IMR-90 (cell line): ENCODE data around the gene LRRC70. TPM values are rescaled to one million over a fixed set of nuclear protein-coding genes. Genes with fewer than 3 reads are reported as not detected.
A peak's percentile ranks its signal among the peaks of the same experiment; 100 is the strongest.

Experiments
- ATAC-seq: fragments of 200-7000 bp; cut with Tn5 transposase; 2 replicates; pipeline ENCODE4 v1.9.1; 2020; ENCODE audit warnings: low read depth, mild to moderate bottlenecking, moderate library complexity
- Bru-seq: library from RNA; stranded (reverse); fragments of 400-500 nt; gene quantifications from one replicate; lab custom pipeline; 2021; lab: Mats Ljungman, UMichigan
- BruChase-seq, 2 experiments: library from RNA; stranded (reverse); fragments of 400-500 nt; gene quantifications; one replicate each; lab custom pipeline; 2021; lab: Mats Ljungman, UMichigan
- BruUV-seq: library from RNA; stranded (reverse); fragments of 400-500 nt; replicated peaks from 2 replicates; lab custom pipeline; 2021; lab: Mats Ljungman, UMichigan
- CTCF ChIA-PET: fragments of 300-600 bp; formaldehyde crosslinking; extraction: SDS; loops from one replicate; lab custom pipeline; 2021; ENCODE audit warnings: antibody characterized with exemption; lab: Yijun Ruan, JAX
- POLR2A ChIA-PET: fragments of 300-600 bp; sonication (Branson Sonifier 250); formaldehyde crosslinking; loops from one replicate; lab custom pipeline; 2022; ENCODE audit warnings: antibody characterized with exemption; ENCODE audit not compliant: unreplicated experiment; lab: Charles Lee
- DNase-seq: peaks from one replicate; pipeline ENCODE4 v3.0.0; 2013
- H2AFZ ChIP-seq: replicated peaks from 2 replicates; pipeline ENCODE3; 2013; ENCODE audit warnings: low read length, mild to moderate bottlenecking; ENCODE audit not compliant: poor library complexity
- H2AK5ac ChIP-seq: 2 replicates; pipeline ENCODE4 v1.6.1; 2013; ENCODE audit warnings: low read depth, low read length, inconsistent platforms
- H2AK9ac ChIP-seq: replicated peaks from 2 replicates; pipeline ENCODE3; 2013; ENCODE audit warnings: mild to moderate bottlenecking, low read depth, low read length, moderate library complexity; ENCODE audit not compliant: poor library complexity
- H2BK120ac ChIP-seq: 2 replicates; pipeline ENCODE4 v1.6.1; 2013; ENCODE audit warnings: low read depth, low read length, inconsistent platforms
- H2BK15ac ChIP-seq: 3 replicates; pipeline ENCODE4 v1.6.1; 2013; ENCODE audit warnings: low read depth, low read length, inconsistent platforms
- H2BK20ac ChIP-seq: 2 replicates; pipeline ENCODE4 v1.6.1; 2013; ENCODE audit warnings: low read depth, mild to moderate bottlenecking, inconsistent platforms, low read length, moderate library complexity
- H2BK5ac ChIP-seq: 2 replicates; pipeline ENCODE4 v1.6.1; 2013; ENCODE audit warnings: mild to moderate bottlenecking, low read depth, low read length, inconsistent platforms; ENCODE audit not compliant: poor library complexity, severe bottlenecking
- H3K14ac ChIP-seq: replicated peaks from 2 replicates; pipeline ENCODE4 v1.6.1; 2013; ENCODE audit warnings: low read depth, low read length, inconsistent platforms
- H3K18ac ChIP-seq: 2 replicates; pipeline ENCODE4 v1.6.1; 2013; ENCODE audit warnings: low read depth, low read length, control low read depth
- H3K23ac ChIP-seq: 2 replicates; pipeline ENCODE4 v1.6.1; 2013; ENCODE audit warnings: low read depth, low read length, inconsistent platforms
- H3K27ac ChIP-seq: 2 replicates; pipeline ENCODE4 v1.5.1; 2013; ENCODE audit warnings: mild to moderate bottlenecking, control low read depth, low read length; ENCODE audit not compliant: insufficient read depth
- H3K27me3 ChIP-seq: 2 replicates; pipeline ENCODE4 v1.6.1; 2013; ENCODE audit warnings: low read length; ENCODE audit not compliant: control insufficient read depth, insufficient read depth
- H3K36me3 ChIP-seq: 2 replicates; pipeline ENCODE4 v1.6.1; 2013; ENCODE audit warnings: low read length, mixed read lengths; ENCODE audit not compliant: control insufficient read depth, insufficient read depth
- H3K4ac ChIP-seq: 2 replicates; pipeline ENCODE4 v1.6.1; 2013; ENCODE audit warnings: low read depth, low read length, inconsistent platforms
- H3K4me1 ChIP-seq: 2 replicates; pipeline ENCODE4 v1.6.1; 2013; ENCODE audit warnings: low read length, mixed read lengths; ENCODE audit not compliant: control insufficient read depth, insufficient read depth
- H3K4me2 ChIP-seq: 2 replicates; pipeline ENCODE4 v1.6.1; 2013; ENCODE audit warnings: low read depth, mild to moderate bottlenecking, control low read depth, low read length, moderate library complexity
- H3K4me3 ChIP-seq: 2 replicates; pipeline ENCODE4 v1.5.1; 2013; ENCODE audit warnings: low read depth, mild to moderate bottlenecking, control low read depth, low read length, moderate library complexity; ENCODE audit not compliant: insufficient read depth
- H3K56ac ChIP-seq: 2 replicates; pipeline ENCODE4 v1.6.1; 2013; ENCODE audit warnings: low read length, inconsistent platforms; ENCODE audit not compliant: insufficient read depth; ENCODE audit errors: extremely low read depth
- H3K79me1 ChIP-seq, 2 experiments: 2 replicates each; pipeline ENCODE4 v1.6.1; 2013; ENCODE audit warnings: low read length in 2 of 2, inconsistent platforms in 1 of 2, low read depth in 1 of 2
- H3K9ac ChIP-seq: 2 replicates; pipeline ENCODE4 v1.6.1; 2013; ENCODE audit warnings: low read depth, low read length, control low read depth
- H3K9me1 ChIP-seq: 2 replicates; pipeline ENCODE4 v1.6.1; 2013; ENCODE audit warnings: low read length, inconsistent platforms; ENCODE audit not compliant: insufficient read depth
- H3K9me3 ChIP-seq: 2 replicates; pipeline ENCODE4 v1.6.1; 2013; ENCODE audit warnings: low read length; ENCODE audit not compliant: control insufficient read depth, insufficient read depth
- H4K20me1 ChIP-seq: 2 replicates; pipeline ENCODE4 v1.6.1; 2013; ENCODE audit warnings: low read length, inconsistent platforms; ENCODE audit not compliant: insufficient read depth
- H4K5ac ChIP-seq: 2 replicates; pipeline ENCODE4 v1.6.1; 2013; ENCODE audit warnings: mild to moderate bottlenecking, low read depth, low read length, control low read depth
- H4K8ac ChIP-seq, 2 experiments: 2 replicates each; pipeline ENCODE4 v1.6.1; 2013; ENCODE audit warnings: low read depth in 2 of 2, low read length in 2 of 2, control low read depth in 1 of 2, inconsistent platforms in 1 of 2
- H4K91ac ChIP-seq: 2 replicates; pipeline ENCODE4 v1.6.1; 2013; ENCODE audit warnings: low read depth, low read length, inconsistent platforms; ENCODE audit not compliant: insufficient read depth
- BHLHE40 ChIP-seq: fragments of 150-350 bp; IDR thresholded peaks from 2 replicates; pipeline ENCODE4 v1.6.1; 2016; ENCODE audit warnings: mild to moderate bottlenecking, low read depth, low read length
- CEBPB ChIP-seq: IDR thresholded peaks from 2 replicates; pipeline ENCODE4 v1.6.1; 2012; ENCODE audit warnings: low read depth, low read length, improper control_type of control experiment
- CHD1 ChIP-seq: IDR thresholded peaks from 2 replicates; pipeline ENCODE4 v1.6.1; 2012; ENCODE audit warnings: low read depth, low read length, improper control_type of control experiment
- CTCF ChIP-seq: conservative IDR thresholded peaks from 2 replicates; pipeline ENCODE4 v1.5.1; 2012; ENCODE audit warnings: mild to moderate bottlenecking, low read depth, low read length, improper control_type of control experiment
- FOS ChIP-seq: fragments of 150-350 bp; IDR thresholded peaks from 2 replicates; pipeline ENCODE4 v1.6.1; 2016; ENCODE audit warnings: low read depth, low read length
- MAFK ChIP-seq: IDR thresholded peaks from 2 replicates; pipeline ENCODE4 v1.6.1; 2012; ENCODE audit warnings: low read depth, low read length, improper control_type of control experiment
- MAZ ChIP-seq: IDR thresholded peaks from 2 replicates; pipeline ENCODE4 v1.6.1; 2012; ENCODE audit warnings: low read depth, mild to moderate bottlenecking, low read length, improper control_type of control experiment, moderate library complexity, borderline replicate concordance
- MXI1 ChIP-seq: IDR thresholded peaks from 2 replicates; pipeline ENCODE4 v1.6.1; 2012; ENCODE audit warnings: low read depth, mild to moderate bottlenecking, low read length, moderate library complexity, borderline replicate concordance
- NFE2L2 ChIP-seq: fragments of 150-350 bp; IDR thresholded peaks from 2 replicates; pipeline ENCODE4 v1.6.1; 2016; ENCODE audit warnings: low read depth, mild to moderate bottlenecking, low read length
- POLR2A ChIP-seq: IDR thresholded peaks from 2 replicates; pipeline ENCODE4 v1.6.1; 2012; ENCODE audit warnings: mild to moderate bottlenecking, low read depth, low read length
- RAD21 ChIP-seq: IDR thresholded peaks from 2 replicates; pipeline ENCODE4 v1.6.1; 2012; ENCODE audit warnings: low read length, improper control_type of control experiment
- RCOR1 ChIP-seq: IDR thresholded peaks from 2 replicates; pipeline ENCODE4 v1.6.1; 2012; ENCODE audit warnings: mild to moderate bottlenecking, low read length, improper control_type of control experiment; ENCODE audit not compliant: insufficient replicate concordance
- RFX5 ChIP-seq: IDR thresholded peaks from 2 replicates; pipeline ENCODE4 v1.8.0; 2012; ENCODE audit warnings: low read depth, mild to moderate bottlenecking, low read length, moderate library complexity
- SMC3 ChIP-seq: fragments of 150-350 bp; IDR thresholded peaks from 2 replicates; pipeline ENCODE4 v1.6.1; 2016; ENCODE audit warnings: low read depth, mild to moderate bottlenecking, antibody characterized with exemption, low read length, moderate library complexity
- USF2 ChIP-seq: fragments of 150-350 bp; IDR thresholded peaks from 2 replicates; pipeline ENCODE4 v1.6.1; 2017; ENCODE audit warnings: mild to moderate bottlenecking, antibody characterized with exemption, low read length, low read depth
- WGBS, 2 experiments: methylation state at CpG; one replicate each; pipeline versions ENCODE4 v1.1.5 to v1.1.7; 2013; ENCODE audit warnings: missing lambda C conversion rate in 2 of 2; ENCODE audit not compliant: insufficient read length in 1 of 2; ENCODE audit errors: extremely low coverage in 2 of 2; 5-methylcytosine and 5-hydroxymethylcytosine counted together
- dilution Hi-C: fragments of 300-500 bp; cut with HindIII; formaldehyde crosslinking; loops from one replicate; pipeline ENCODE4 v1.14.3; 2018; ENCODE audit warnings: low sequenced_read_pairs; ENCODE audit not compliant: unreplicated experiment
- in situ Hi-C: fragments of 300-500 bp; cut with MboI; formaldehyde crosslinking; loops from 3 replicates; pipeline ENCODE4 v1.14.3; 2019; ENCODE audit warnings: low sequenced_read_pairs, inconsistent platforms, mixed read lengths
- intact Hi-C: fragments of 100-400 bp; cut with micrococcal nuclease; formaldehyde crosslinking; loops from 2 replicates; pipeline ENCODE4 v1.10.0; 2022
- long read RNA-seq: library from polyadenylated mRNA; unstranded; transcript quantifications from one replicate; pipeline ENCODE4 v2.0.0, GENCODE V29; 2021; ENCODE audit not compliant: unreplicated experiment
- polyA plus RNA-seq, 3 experiments: library from polyadenylated mRNA; depleted of rRNA; stranded (reverse); fragments of >200 nt; gene quantifications; 2 replicates each; pipeline ENCODE4 v1.2.3, GENCODE V29; 2012; ENCODE audit warnings: low replicate concordance in 1 of 3
- total RNA-seq: library from RNA; depleted of rRNA; stranded (reverse); fragments of >200 nt; gene quantifications from 2 replicates; pipeline ENCODE4 v1.2.3, GENCODE V29; 2012; rRNA removed

The LRRC70 gene
- 0.36 and 0.83 TPM in 2 replicates for total RNA-seq
- polyA plus RNA-seq (2012; rRNA removed): 0.19 TPM in 2 replicates
- not detected in 2 replicates for polyA plus RNA-seq (2012; cell fraction: cytosol; rRNA removed)
- polyA plus RNA-seq (2012; cell fraction: nucleus; rRNA removed; ENCODE audit: low replicate concordance): 0.07 and 1.3 TPM in 2 replicates
- Bru-seq, nascent RNA: percentile 69 among the genes with signal in this experiment
- BruChase-seq, experiment 1, labeled RNA remaining after a 6-hour chase: percentile 47 among the genes with signal in this experiment
- percentile 60 among the genes with signal in this experiment for BruChase-seq, experiment 2, labeled RNA remaining after a 2-hour chase
- long read RNA-seq: 0 reads

- ChIA-PET POLR2A (interaction anchor here (0.7 kb wide), 1 partner anchor 1415 kb away, joined by 9 read pairs; no protein-coding TSS in a partner anchor), CTCF (interaction anchor here (0.6 kb wide), 1 partner anchor 1633 kb away, joined by 4 read pairs; no protein-coding TSS in a partner anchor)
- Histone ChIP-seq H3K27me3 (no peaks in the 10 kb centered on the region), H3K27ac (no peak within 1 kb of the TSS), H2AFZ (no peak within 1 kb of the TSS), H3K56ac (no peak within 1 kb of the TSS), H3K9me1 (no peaks in the 10 kb centered on the region), H3K4me2 (no peak within 1 kb of the TSS), H3K18ac (no peak within 1 kb of the TSS), H3K36me3 (peaks cover 1% of the 10 kb centered on the region; the same call in 1 of the 2 replicates), H4K91ac (no peak within 1 kb of the TSS), H3K79me1 (no peaks in the 10 kb centered on the region; a peak in 1 of 4 replicates), H2AK5ac (no peak within 1 kb of the TSS), H2AK9ac (no peak within 1 kb of the TSS), H3K4me1 (no peaks in the 10 kb centered on the region), H3K14ac (no peak within 1 kb of the TSS), H3K9ac (no peak within 1 kb of the TSS), H2BK20ac (no peak within 1 kb of the TSS), H2BK120ac (no peak within 1 kb of the TSS), H3K9me3 (no peaks in the 10 kb centered on the region), H3K23ac (no peak within 1 kb of the TSS), H3K4me3 (no peak within 1 kb of the TSS), H4K20me1 (no peaks in the 10 kb centered on the region), H4K8ac (no peak within 1 kb of the TSS), H3K4ac (no peak within 1 kb of the TSS), H2BK5ac (no peak within 1 kb of the TSS), H2BK15ac (no peak within 1 kb of the TSS), H4K5ac (no peak within 1 kb of the TSS)
- ATAC-seq (no peak), DNase-seq (peak; percentile 64)
- dilution Hi-C loops: no loop called here
- intact Hi-C loops: no loop called here
- in situ Hi-C loops: no loop called here
- WGBS, 2 experiments: no CpG with 5 or more reads among the region's 4 CpGs
- BruUV-seq: no TSS peak
- no peak for TF ChIP-seq BHLHE40
- TF ChIP-seq MAZ: no peak
- no peak for TF ChIP-seq RFX5
- TF ChIP-seq FOS: no peak
- no peak for TF ChIP-seq USF2
- no peak for TF ChIP-seq CHD1
- TF ChIP-seq SMC3: no peak
- TF ChIP-seq POLR2A: no peak
- TF ChIP-seq RAD21: no peak
- no peak for TF ChIP-seq MAFK
- no peak for TF ChIP-seq RCOR1
- TF ChIP-seq CTCF: no peak
- no peak for TF ChIP-seq NFE2L2
- no peak for TF ChIP-seq MXI1
- no peak for TF ChIP-seq CEBPB
Observed at GRCh38 chr5:62578540-62578939, at the start of gene LRRC70. Gene LRRC70 (plus strand): TSS chr5:62578819. CDS start chr5:62579439, 620 bp downstream.
